H54 (cell line): Measurements from ENCODE around the gene SLC22A5.

ENCODE experiments used
- DNase-seq: peaks from one replicate; pipeline ENCODE4 v3.0.0; 2011; ENCODE audit warnings: low spot score, mixed read lengths; ENCODE audit not compliant: insufficient read length
- FAIRE-seq: peaks from 3 replicates; lab custom pipeline; 2011; peaks lifted over from hg19 to GRCh38; lab: Jason Lieb, UNC
- POLR2A ChIP-seq: IDR thresholded peaks from 2 replicates; pipeline ENCODE4 v1.6.1; 2011; ENCODE audit warnings: low read depth, mild to moderate bottlenecking, low read length

SLC22A5 gene

DNA sequence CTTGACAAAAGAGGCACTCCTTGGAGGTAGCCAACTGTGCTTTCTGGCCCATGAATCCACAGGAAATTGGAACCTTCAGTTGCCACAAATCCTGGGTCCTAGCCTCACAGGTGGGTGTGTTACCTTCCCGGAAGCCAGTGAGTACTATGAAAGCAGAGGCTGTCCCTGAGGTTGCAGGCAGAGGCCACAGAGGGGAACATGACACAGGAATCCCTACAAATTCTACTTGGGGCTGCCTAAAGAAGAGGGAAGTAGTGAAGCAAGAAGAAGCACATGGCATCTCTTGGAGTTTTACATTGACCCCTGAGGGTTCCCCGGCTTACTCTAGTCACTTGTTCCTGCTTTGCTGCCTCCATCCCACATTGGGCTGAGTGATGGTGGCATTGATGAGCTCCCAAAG, 2.6 kb downstream of the SLC22A5 start:
- DNase-seq (no peak), FAIRE-seq (no peak)
- no peak for TF ChIP-seq POLR2A

DNA sequence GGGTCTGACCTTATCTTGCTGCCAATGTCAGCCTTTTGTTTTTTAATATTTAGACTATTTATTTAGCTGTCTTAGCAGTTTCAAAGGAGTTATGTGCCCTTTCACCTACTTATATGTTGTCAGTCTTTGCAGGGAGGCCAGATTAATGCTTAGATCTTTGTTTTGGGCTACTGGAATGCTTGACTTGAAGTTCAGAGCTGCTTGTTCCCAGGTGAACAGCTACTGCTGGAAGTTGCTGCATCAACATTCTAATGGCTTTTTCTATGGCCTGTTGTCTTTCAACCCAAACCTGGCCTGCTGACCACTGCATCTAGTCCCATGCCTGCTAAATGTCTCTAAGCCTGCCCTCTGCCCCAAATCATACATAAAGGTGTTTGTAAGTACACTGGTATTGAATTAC, 3.0 kb downstream of the SLC22A5 start:
- no peak for TF ChIP-seq POLR2A
- DNase-seq (no peak), FAIRE-seq (no peak)

DNA sequence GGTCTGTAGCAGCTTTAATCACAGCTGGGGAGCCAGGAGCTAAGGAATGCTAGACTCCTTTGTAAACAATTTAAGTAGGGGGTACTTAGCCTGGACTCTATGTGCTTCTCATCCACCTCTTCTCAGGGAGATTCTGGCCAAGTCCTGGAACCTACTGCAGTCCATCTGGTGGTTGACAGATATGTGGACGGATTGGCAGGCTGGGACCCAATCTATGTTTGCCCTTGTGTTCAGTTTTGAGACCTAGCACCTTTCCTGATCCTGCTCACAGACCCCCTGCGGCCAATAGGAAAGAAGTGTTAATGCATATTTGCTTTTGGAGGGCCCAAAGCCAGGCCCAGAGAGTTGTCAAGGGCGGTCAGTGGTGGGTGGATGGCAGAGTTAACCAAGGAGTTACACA, 6.4 kb downstream of the SLC22A5 start:
- no peak for DNase-seq
- no peak for FAIRE-seq
- no peak for TF ChIP-seq POLR2A

- FAIRE-seq, result no peak
- DNase-seq, result no peak
- no peak for TF ChIP-seq POLR2A
Observed at GRCh38 chr5:132376694-132377641, 7.5 kb downstream of the SLC22A5 start.

DNA sequence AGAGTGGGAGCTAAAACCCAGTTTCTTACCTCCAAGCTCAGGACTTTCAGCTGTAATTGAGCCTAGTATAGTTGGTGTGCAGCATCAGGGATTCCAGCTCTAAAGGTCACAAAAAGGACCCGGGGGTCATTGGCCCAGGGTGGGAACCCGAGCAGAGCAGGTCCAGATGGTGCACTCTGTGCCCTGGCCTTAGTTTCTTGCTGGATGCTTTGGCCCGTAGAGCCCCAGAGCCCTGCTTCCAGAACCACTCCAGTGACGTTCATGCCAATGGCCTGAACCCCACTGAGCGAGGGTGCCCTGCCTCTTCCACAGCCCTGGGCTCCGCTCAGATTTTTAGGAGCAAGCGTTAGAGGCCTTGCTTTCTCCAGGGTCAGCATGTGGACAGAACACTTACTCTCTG, 8.2 kb downstream of the SLC22A5 start:
- no peak for TF ChIP-seq POLR2A
- FAIRE-seq (no peak), DNase-seq (no peak)

DNA sequence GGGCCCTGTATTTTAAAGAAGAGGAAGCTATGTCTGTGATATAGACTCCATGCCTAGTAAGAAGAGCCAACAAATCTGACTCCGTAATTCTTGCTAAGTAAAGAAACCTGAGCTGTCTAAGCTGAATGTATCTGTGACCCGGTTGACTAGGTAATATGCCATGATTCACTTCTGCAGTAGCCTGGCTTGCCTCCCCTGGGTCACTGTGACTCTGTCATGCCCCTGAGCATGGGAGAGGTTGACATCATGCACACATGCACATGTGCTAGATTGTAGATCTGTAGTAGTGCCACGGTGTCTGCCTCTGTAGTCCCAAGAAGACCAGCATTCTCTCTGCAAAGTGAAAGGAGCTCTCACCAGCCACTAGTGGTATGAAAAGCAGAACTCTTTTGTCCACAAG, 9.1 kb downstream of the SLC22A5 start:
- TF ChIP-seq POLR2A, result no peak
- FAIRE-seq, result no peak
- no peak for DNase-seq

DNA sequence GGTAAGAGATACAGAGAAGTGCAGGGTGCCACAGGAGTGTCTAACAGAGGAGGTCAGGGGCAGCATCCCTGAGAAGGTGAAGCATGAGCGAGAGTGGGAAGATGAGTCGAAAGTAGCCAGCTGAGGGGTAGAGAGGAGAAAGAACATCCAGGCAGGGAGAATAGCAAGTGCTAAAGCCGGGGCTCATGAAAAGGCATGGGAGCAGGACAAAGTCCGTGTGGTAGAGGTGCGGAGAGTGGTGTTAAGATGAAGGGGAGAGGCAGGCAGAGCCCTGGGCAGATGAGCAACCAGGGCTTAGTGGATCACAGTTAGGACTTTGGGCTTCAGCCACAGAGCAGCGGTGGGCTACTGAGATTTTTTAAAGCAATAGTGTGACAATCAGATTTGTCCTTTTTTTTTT, 10.5 kb downstream of the SLC22A5 start:
- no peak for TF ChIP-seq POLR2A
- no peak for DNase-seq
- no peak for FAIRE-seq

GRCh38 chr5:132380741-132381140, 11.2 kb downstream of the SLC22A5 start:
- DNase-seq, result no peak
- no peak for FAIRE-seq
- no peak for TF ChIP-seq POLR2A

GRCh38 chr5:132381614-132382013, 12.1 kb downstream of the SLC22A5 start:
- DNase-seq (no peak), FAIRE-seq (no peak)
- no peak for TF ChIP-seq POLR2A

- FAIRE-seq, result no peak
- no peak for TF ChIP-seq POLR2A
- no peak for DNase-seq
Observed at GRCh38 chr5:132383261-132383660, 13.8 kb downstream of the SLC22A5 start.

DNA sequence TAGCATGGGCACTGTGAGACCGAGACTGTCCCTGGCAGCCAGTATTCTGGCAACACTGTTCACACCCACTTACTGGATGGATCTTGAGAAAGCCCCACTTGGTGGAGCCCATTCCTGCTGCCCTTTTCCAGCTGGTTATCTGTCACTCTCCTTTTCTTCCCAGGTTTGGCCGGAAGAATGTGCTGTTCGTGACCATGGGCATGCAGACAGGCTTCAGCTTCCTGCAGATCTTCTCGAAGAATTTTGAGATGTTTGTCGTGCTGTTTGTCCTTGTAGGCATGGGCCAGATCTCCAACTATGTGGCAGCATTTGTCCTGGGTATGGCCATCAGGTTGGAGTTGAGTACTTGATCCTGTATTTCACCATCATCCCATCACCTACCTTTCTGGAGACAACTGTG, 14.5 kb downstream of the SLC22A5 start:
- TF ChIP-seq POLR2A, result no peak
- FAIRE-seq (no peak), DNase-seq (no peak)

- DNase-seq, result no peak
- no peak for FAIRE-seq
- TF ChIP-seq POLR2A, result no peak
Observed at GRCh38 chr5:132384506-132385050, 15.1 kb downstream of the SLC22A5 start.

DNA sequence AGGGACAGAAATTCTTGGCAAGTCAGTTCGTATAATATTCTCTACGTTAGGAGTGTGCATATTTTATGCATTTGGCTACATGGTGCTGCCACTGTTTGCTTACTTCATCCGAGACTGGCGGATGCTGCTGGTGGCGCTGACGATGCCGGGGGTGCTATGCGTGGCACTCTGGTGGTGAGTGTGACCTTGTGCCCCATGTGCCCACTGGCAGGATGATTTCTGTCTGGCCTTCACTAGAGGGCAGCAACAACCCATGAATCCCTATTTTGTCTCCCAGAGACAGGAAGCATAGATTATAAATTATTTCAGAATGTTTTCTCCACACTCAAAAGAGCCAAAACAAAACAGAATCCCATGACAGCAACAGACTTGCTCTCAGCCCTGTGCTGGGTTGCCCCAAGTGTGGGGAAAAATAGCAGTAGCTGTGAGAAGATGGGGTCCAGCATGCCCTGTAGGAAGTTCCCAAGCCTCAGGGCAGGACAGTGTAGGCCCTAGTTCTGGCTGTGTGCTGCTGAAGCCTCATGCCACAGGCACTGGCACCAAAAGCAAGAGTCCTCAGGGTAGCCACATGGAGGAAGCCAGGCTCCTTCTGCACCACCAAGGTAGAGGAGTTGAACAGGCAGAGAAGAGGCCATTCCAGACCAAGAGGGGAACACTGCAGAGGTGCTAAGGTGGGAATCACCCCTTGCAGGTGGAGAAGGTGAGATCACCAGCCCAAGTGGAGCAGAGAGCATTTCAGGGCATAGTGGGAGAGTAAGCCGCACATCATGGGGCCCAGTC, 16.0 kb downstream of the SLC22A5 start:
- FAIRE-seq (no peak), DNase-seq (peak; percentile 63)
- no peak for TF ChIP-seq POLR2A
